GM19193 (cell line): ENCODE results near the gene SETD3.

Source experiments
- POLR2A ChIP-seq: IDR thresholded peaks from 4 replicates; pipeline ENCODE4 v1.6.1; 2011; ENCODE audit not compliant: insufficient read depth, insufficient read length; ENCODE audit errors: extremely low read depth

SETD3 gene

GRCh38 chr14:99510556-99511139, 30.0 kb upstream of the SETD3 start:
- TF ChIP-seq POLR2A: no peak

- TF ChIP-seq POLR2A: no peak
Observed at GRCh38 chr14:99509871-99510555, 29.4 kb upstream of the SETD3 start.

- no peak for TF ChIP-seq POLR2A
Observed at GRCh38 chr14:99508896-99509629, 28.4 kb upstream of the SETD3 start.

- TF ChIP-seq POLR2A: no peak
Observed at GRCh38 chr14:99507860-99508640, 27.4 kb upstream of the SETD3 start.

- TF ChIP-seq POLR2A: no peak
Observed at GRCh38 chr14:99506276-99506675, 25.6 kb upstream of the SETD3 start.

GRCh38 chr14:99505089-99505488, 24.4 kb upstream of the SETD3 start:
- no peak for TF ChIP-seq POLR2A

- TF ChIP-seq POLR2A: no peak
Observed at GRCh38 chr14:99503848-99504453, 23.3 kb upstream of the SETD3 start.

- TF ChIP-seq POLR2A: no peak
Observed at GRCh38 chr14:99502989-99503421, 22.3 kb upstream of the SETD3 start.

GRCh38 chr14:99497894-99498293, 17.2 kb upstream of the SETD3 start:
- TF ChIP-seq POLR2A: no peak

GRCh38 chr14:99497341-99497740, 16.7 kb upstream of the SETD3 start:
- no peak for TF ChIP-seq POLR2A

GRCh38 chr14:99484106-99484505, 3.4 kb upstream of the SETD3 start:
- no peak for TF ChIP-seq POLR2A

GRCh38 chr14:99481745-99482099, 1.1 kb upstream of the SETD3 start:
- no peak for TF ChIP-seq POLR2A

- peak; percentile 90 for TF ChIP-seq POLR2A
Observed at GRCh38 chr14:99480917-99481744, 472 bp upstream of the SETD3 start, which contains the start of gene CCNK. TSS of gene CCNK (plus strand) at chr14:99481409. CDS start at chr14:99492678, 11,269 bp downstream.
